H1 (cell line): Measurements from ENCODE around the gene GMEB1. TPM values are rescaled to one million over a fixed set of nuclear protein-coding genes. Genes with fewer than 3 reads are reported as not detected.

Experiments used
- CTCF ChIA-PET: fragments of 300-600 bp; sonication (Branson Sonifier 250); formaldehyde crosslinking; loops from one replicate; lab custom pipeline; 2021; ENCODE audit not compliant: partially characterized antibody; lab: Charles Lee
- POLR2A ChIA-PET: fragments of 300-600 bp; sonication (Branson Sonifier 250); formaldehyde crosslinking; loops from one replicate; lab custom pipeline; 2021; ENCODE audit warnings: inconsistent platforms; ENCODE audit not compliant: partially characterized antibody; lab: Charles Lee
- DNase-seq, 2 experiments: peaks; one replicate each; pipeline versions ENCODE4 v3.0.0 to v3.0.0-alpha.2; 2010 to 2022; ENCODE audit warnings: low spot score in 2 of 2, low read depth in 1 of 2, mixed read lengths in 1 of 2
- FAIRE-seq: peaks from 2 replicates; lab custom pipeline; 2011; peaks lifted over from hg19 to GRCh38; lab: Jason Lieb, UNC
- H2AFZ ChIP-seq: 2 replicates; pipeline ENCODE4 v1.8.1; 2012; ENCODE audit warnings: low read length, inconsistent platforms
- H2AK5ac ChIP-seq: 2 replicates; pipeline ENCODE4 v1.6.1; 2013; ENCODE audit warnings: low read depth, low read length
- H2BK120ac ChIP-seq: replicated peaks from 2 replicates; pipeline ENCODE3; 2013; ENCODE audit warnings: low read depth, low read length, inconsistent platforms
- H2BK12ac ChIP-seq: 2 replicates; pipeline ENCODE4 v1.6.1; 2013; ENCODE audit warnings: low read depth, low read length
- H2BK15ac ChIP-seq: 2 replicates; pipeline ENCODE4 v1.6.1; 2013; ENCODE audit warnings: low read length
- H2BK20ac ChIP-seq: 2 replicates; pipeline ENCODE4 v1.6.1; 2013; ENCODE audit warnings: low read length
- H2BK5ac ChIP-seq: 2 replicates; pipeline ENCODE4 v1.6.1; 2013; ENCODE audit warnings: low read depth, low read length
- H3K14ac ChIP-seq: 2 replicates; pipeline ENCODE4 v1.6.1; 2013; ENCODE audit warnings: inconsistent platforms; ENCODE audit not compliant: insufficient read length
- H3K18ac ChIP-seq: 2 replicates; pipeline ENCODE4 v1.6.1; 2013; ENCODE audit warnings: low read length; ENCODE audit errors: extremely low read depth
- H3K23ac ChIP-seq: 2 replicates; pipeline ENCODE4 v1.6.1; 2013; ENCODE audit warnings: inconsistent platforms; ENCODE audit not compliant: insufficient read length
- H3K23me2 ChIP-seq: 2 replicates; pipeline ENCODE4 v1.6.1; 2013; ENCODE audit warnings: low read depth, low read length
- H3K27ac ChIP-seq: 2 replicates; pipeline ENCODE4 v1.6.1; 2011; ENCODE audit warnings: low read depth, low read length, inconsistent platforms
- H3K27me3 ChIP-seq, 4 experiments: replicated peaks in 1 of 4; 1 replicate in 1 of 4; 2 replicates in 3 of 4; pipeline versions ENCODE4 v1.6.1 to v1.8.1; 2011 to 2013; ENCODE audit warnings: low read length in 3 of 4, mild to moderate bottlenecking in 3 of 4, inconsistent platforms in 2 of 4, mixed read lengths in 2 of 4, moderate library complexity in 1 of 4; ENCODE audit not compliant: control insufficient read depth in 3 of 4, insufficient read depth in 3 of 4; ENCODE audit errors: extremely low read depth in 1 of 4
- H3K36me3 ChIP-seq, 4 experiments: 2 replicates each; pipeline versions ENCODE4 v1.6.1 to v1.8.1; 2011 to 2013; ENCODE audit warnings: mild to moderate bottlenecking in 4 of 4, low read length in 3 of 4, moderate library complexity in 2 of 4, control low read depth in 1 of 4, inconsistent platforms in 1 of 4; ENCODE audit not compliant: insufficient read depth in 4 of 4, control insufficient read depth in 2 of 4
- H3K4ac ChIP-seq: replicated peaks from 2 replicates; pipeline ENCODE3; 2013; ENCODE audit warnings: low read length, low read depth, mixed read lengths, inconsistent platforms; ENCODE audit not compliant: insufficient read length
- H3K4me1 ChIP-seq, 4 experiments: replicated peaks in 1 of 4; 1 replicate in 1 of 4; 2 replicates in 3 of 4; pipeline versions ENCODE4 v1.6.1 to v1.8.1; 2011 to 2013; ENCODE audit warnings: low read length in 3 of 4, inconsistent platforms in 2 of 4, mixed read lengths in 1 of 4; ENCODE audit not compliant: insufficient read depth in 4 of 4, control insufficient read depth in 3 of 4
- H3K4me2 ChIP-seq, 2 experiments: 2 replicates each; pipeline versions ENCODE4 v1.6.1 to v1.8.1; 2011 to 2013; ENCODE audit warnings: low read depth in 2 of 2, low read length in 2 of 2, control low read depth in 1 of 2, inconsistent platforms in 1 of 2, mild to moderate bottlenecking in 1 of 2; ENCODE audit not compliant: insufficient read depth in 1 of 2
- H3K4me3 ChIP-seq, 4 experiments: fragments of 200-600, 300-600 bp in 1 of 4; sonication (generic), shearing (Covaris generic), sonication (Bioruptor Twin) in 1 of 4; 2 replicates each; pipeline versions ENCODE4 v1.5.1 to v1.8.1; 2011 to 2016; ENCODE audit warnings: low read length in 4 of 4, low read depth in 3 of 4, control low read depth in 2 of 4, inconsistent platforms in 2 of 4, mild to moderate bottlenecking in 2 of 4, mixed read lengths in 1 of 4, moderate library complexity in 1 of 4; ENCODE audit not compliant: insufficient read depth in 2 of 4; ENCODE audit errors: extremely low read depth in 1 of 4
- H3K56ac ChIP-seq: replicated peaks from 2 replicates; pipeline ENCODE3; 2013; ENCODE audit warnings: low read depth, mild to moderate bottlenecking, mixed read lengths, low read length, inconsistent platforms; ENCODE audit not compliant: insufficient read length
- H3K79me1 ChIP-seq: 2 replicates; pipeline ENCODE4 v1.6.1; 2013; ENCODE audit warnings: low read depth, low read length, control low read depth
- H3K79me2 ChIP-seq, 2 experiments: 2 replicates each; pipeline versions ENCODE4 v1.6.1 to v1.8.1; 2012 to 2013; ENCODE audit warnings: low read length in 2 of 2, mild to moderate bottlenecking in 2 of 2, inconsistent platforms in 1 of 2; ENCODE audit not compliant: insufficient read depth in 2 of 2, control insufficient read depth in 1 of 2
- H3K9ac ChIP-seq, 4 experiments: replicated peaks in 1 of 4; 1 replicate in 1 of 4; 2 replicates in 3 of 4; pipeline versions ENCODE4 v1.6.1 to v1.8.1; 2011 to 2013; ENCODE audit warnings: low read depth in 3 of 4, low read length in 3 of 4, control low read depth in 2 of 4, mild to moderate bottlenecking in 2 of 4, moderate library complexity in 2 of 4, inconsistent platforms in 1 of 4; ENCODE audit errors: extremely low read depth in 1 of 4
- H3K9me3 ChIP-seq, 2 experiments: 2 replicates each; pipeline versions ENCODE4 v1.6.1 to v1.8.1; 2012 to 2013; ENCODE audit warnings: mild to moderate bottlenecking in 2 of 2, moderate library complexity in 2 of 2, control low read depth in 1 of 2, inconsistent platforms in 1 of 2, low read depth in 1 of 2, low read length in 1 of 2, mixed read lengths in 1 of 2; ENCODE audit not compliant: insufficient read depth in 2 of 2
- H4K20me1 ChIP-seq, 2 experiments: replicated peaks in 1 of 2; 2 replicates each; pipeline versions ENCODE3 to v1.8.1; 2011 to 2013; ENCODE audit warnings: inconsistent platforms in 2 of 2, low read length in 2 of 2, mild to moderate bottlenecking in 1 of 2; ENCODE audit not compliant: insufficient read depth in 2 of 2, control insufficient read depth in 1 of 2
- H4K5ac ChIP-seq: 2 replicates; pipeline ENCODE4 v1.6.1; 2013; ENCODE audit warnings: low read length, low read depth, mixed read lengths, inconsistent platforms; ENCODE audit not compliant: insufficient read length
- H4K8ac ChIP-seq: 2 replicates; pipeline ENCODE4 v1.8.0; 2013; ENCODE audit warnings: mild to moderate bottlenecking, moderate library complexity, low read length, inconsistent platforms; ENCODE audit not compliant: insufficient read depth; ENCODE audit errors: extremely low read depth
- H4K91ac ChIP-seq: replicated peaks from 2 replicates; pipeline ENCODE3; 2013; ENCODE audit warnings: low read length, mixed read lengths, inconsistent platforms; ENCODE audit not compliant: insufficient read length
- CHD2 ChIP-seq: IDR thresholded peaks from 2 replicates; pipeline ENCODE4 v1.6.1; 2012; ENCODE audit warnings: low read length, improper control_type of control experiment
- FOSL1 ChIP-seq: IDR thresholded peaks from 2 replicates; pipeline ENCODE4 v1.6.1; 2011; ENCODE audit warnings: mild to moderate bottlenecking, low read depth, low read length, moderate library complexity; ENCODE audit not compliant: insufficient read depth
- PHF8 ChIP-seq: fragments of 200-600 bp; sonication (generic); conservative IDR thresholded peaks from 2 replicates; pipeline ENCODE4 v1.7.1; 2012; ENCODE audit warnings: low read depth, mild to moderate bottlenecking, inconsistent platforms, low read length, moderate library complexity
- TBP ChIP-seq: IDR thresholded peaks from 2 replicates; pipeline ENCODE4 v1.6.1; 2011; ENCODE audit warnings: low read depth, low read length, improper control_type of control experiment
- WGBS, 2 experiments: shearing (Covaris generic) in 1 of 2; methylation state at CpG; one replicate each; pipeline versions ENCODE4 v1.1.6 to v1.1.7; 2013 to 2015; ENCODE audit warnings: low lambda C conversion rate in 2 of 2, mixed read lengths in 2 of 2, inconsistent platforms in 1 of 2, low coverage in 1 of 2, missing lambda C conversion rate in 1 of 2; ENCODE audit not compliant: insufficient replicate concordance in 2 of 2, insufficient coverage in 1 of 2, insufficient read length in 1 of 2; ENCODE audit errors: extremely low coverage in 1 of 2, missing lambda C conversion rate in 1 of 2; 5-methylcytosine and 5-hydroxymethylcytosine counted together
- polyA plus RNA-seq, 7 experiments: library from polyadenylated mRNA; depleted of rRNA in 3 of 7; stranded (reverse) in 5 of 7; unstranded in 2 of 7; fragments of >200 nt in 5 of 7; fragments of 200-250 nt in 2 of 7; gene quantifications; 1 replicate in 5 of 7; 2 replicates in 1 of 7; 4 replicates in 1 of 7; pipeline versions ENCODE4 v1.2.1 to v1.2.3, GENCODE V29; 2011 to 2013; ENCODE audit warnings: missing spikeins in 2 of 7, mixed read lengths in 2 of 7
- total RNA-seq: library from RNA; stranded (reverse); fragmentation: NEBNext Ultra II Directional; extraction: Animal tissue kit (Norgen Biotek cat#: 25700); gene quantifications from 2 replicates; pipeline ENCODE4 v1.2.1, GENCODE V29; 2021

Gene GMEB1
- total and polyA plus RNA-seq, 2 of the 8 experiments (the other 6 are each of a cell fraction or from before 2014, with no cell fraction given): 13.3 to 26.2 TPM

- Histone ChIP-seq H2BK20ac (no peak overlapping the region), H3K9ac (peak overlapping the region; percentile 79 to 92 (median 84)), H3K79me2 (peaks cover 0 to 25% of the 10 kb centered on the region in 2 experiments; a peak in 2 of 4 replicates), H3K9me3 (no peaks in the 10 kb centered on the region), H2AK5ac (0 out of 2 replicates have a peak overlapping the region, but pooled peaks have one; percentile 11), H3K27me3 (no peaks in the 10 kb centered on the region), H4K5ac (no peak overlapping the region), H3K79me1 (no peaks in the 10 kb centered on the region), H2BK5ac (peak overlapping the region; percentile 85; the same call in 1 of the 2 replicates), H4K8ac (peak overlapping the region; percentile 95; the same call in 1 of the 2 replicates), H3K23ac (no peak overlapping the region), H4K91ac (peak overlapping the region; percentile 51), H3K27ac (peak overlapping the region; percentile 87), H3K4ac (no peak overlapping the region), H3K4me2 (peak overlapping the region; percentile 89 to 98), H3K18ac (peak overlapping the region; percentile 81), H3K56ac (peak overlapping the region; percentile 17), H2BK120ac (no peak overlapping the region), H3K4me1 (peaks cover 0 to 10% (median 5%) of the 10 kb centered on the region in 4 experiments; a peak in 5 of 7 replicates), H2BK15ac (0 out of 2 replicates have a peak overlapping the region, but pooled peaks have one; percentile 8), H3K36me3 (no peaks in the 10 kb centered on the region), H2BK12ac (peak overlapping the region; percentile 4; the same call in 1 of the 2 replicates), H3K14ac (no peak overlapping the region), H2AFZ (no peak overlapping the region), H3K4me3 (peak overlapping the region; percentile 77 to 94 (median 79)), H4K20me1 (no peaks in the 10 kb centered on the region), H3K23me2 (peaks cover 10% of the 10 kb centered on the region; the same call in 1 of the 2 replicates)
- 7% methylated on average over 27 of the region's 63 CpGs; no CpG with 5 or more reads in 1 of the 2 experiments for WGBS, 2 experiments
- ChIA-PET POLR2A (interaction anchor here (0.8 to 6.0 kb wide), 22 partner anchors 9 to 246 kb away, joined by 3 to 56 read pairs (median 5); partner anchors contain the start of genes RAB42, RCC1, RNU11 and TAF12), CTCF (interaction anchor here (1.2 to 4.1 kb wide), 2 partner anchors 13 to 67 kb away, joined by 7 to 12 read pairs; partner anchors contain the start of gene YTHDF2)
- peak in 1 of 2 experiments; percentile 78 for DNase-seq
- no peak for TF ChIP-seq FOSL1
- TF ChIP-seq CHD2: no peak
- 0 out of 2 replicates have a peak, but pooled peaks have one; percentile 13 for TF ChIP-seq TBP
- peak; percentile 73 for TF ChIP-seq PHF8
- no peak for FAIRE-seq
Measured at GRCh38 chr1:28668956-28669723, 556 bp downstream of the GMEB1 start.
